DOHH2 (cell line): ENCODE data around the gene CABYR.
A peak's percentile ranks its signal among the peaks of the same experiment; 100 is the strongest.

Experiments used
- H3F3A ChIP-seq: fragments of 200-600 bp; sonication (generic), shearing (Covaris generic); 2 replicates; pipeline ENCODE4 v1.6.0; 2016; ENCODE audit warnings: antibody characterized with exemption, mild to moderate bottlenecking; ENCODE audit not compliant: control insufficient read depth, insufficient read depth
- H3K27ac ChIP-seq: fragments of 200-600 bp; sonication (generic); 2 replicates; pipeline ENCODE4 v1.5.1; 2014; ENCODE audit warnings: low read depth, mild to moderate bottlenecking, low read length, moderate library complexity
- H3K27me3 ChIP-seq: fragments of 200-600 bp; sonication (generic); 2 replicates; pipeline ENCODE4 v1.6.1; 2014; ENCODE audit warnings: mild to moderate bottlenecking, low read length, mixed read lengths; ENCODE audit not compliant: control insufficient read depth
- H3K36me3 ChIP-seq: fragments of 200-600 bp; sonication (generic); 2 replicates; pipeline ENCODE4 v1.6.1; 2014; ENCODE audit warnings: mild to moderate bottlenecking, low read length, moderate library complexity, mixed read lengths; ENCODE audit not compliant: control insufficient read depth
- H3K4me1 ChIP-seq: fragments of 200-600 bp; sonication (generic); 2 replicates; pipeline ENCODE4 v1.6.1; 2014; ENCODE audit warnings: mild to moderate bottlenecking, low read length, mixed read lengths; ENCODE audit not compliant: control insufficient read depth
- H3K4me2 ChIP-seq: fragments of 200-600 bp; sonication (generic); 2 replicates; pipeline ENCODE4 v1.6.0; 2014; ENCODE audit warnings: mild to moderate bottlenecking, low read length, moderate library complexity
- H3K4me3 ChIP-seq: fragments of 200-600 bp; sonication (generic); 2 replicates; pipeline ENCODE4 v1.5.1; 2014; ENCODE audit warnings: mild to moderate bottlenecking, low read length, mixed read lengths
- H3K79me2 ChIP-seq: fragments of 200-600 bp; sonication (generic); 2 replicates; pipeline ENCODE4 v1.6.1; 2014; ENCODE audit warnings: mild to moderate bottlenecking, low read length, mixed read lengths; ENCODE audit not compliant: control insufficient read depth
- H3K9me2 ChIP-seq: fragments of 200-600 bp; sonication (generic); replicated peaks from 2 replicates; pipeline ENCODE4 v1.6.1; 2014; ENCODE audit warnings: mild to moderate bottlenecking, low read length, mixed read lengths; ENCODE audit not compliant: control insufficient read depth
- H3K9me3 ChIP-seq: fragments of 200-600 bp; sonication (generic); 2 replicates; pipeline ENCODE4 v1.6.1; 2014; ENCODE audit warnings: antibody characterized with exemption, low read length, mixed read lengths; ENCODE audit not compliant: control insufficient read depth, insufficient read depth
- H4K20me1 ChIP-seq: fragments of 200-600 bp; sonication (generic); 2 replicates; pipeline ENCODE4 v1.6.0; 2014; ENCODE audit warnings: low read depth, mild to moderate bottlenecking, antibody characterized with exemption, low read length, moderate library complexity; ENCODE audit not compliant: control insufficient read depth, insufficient read depth
- CTCF ChIP-seq: fragments of 200-600 bp; sonication (generic); IDR thresholded peaks from one replicate; pipeline ENCODE4 v1.5.1; 2014; ENCODE audit warnings: antibody characterized with exemption, mild to moderate bottlenecking, low read depth, low read length; ENCODE audit not compliant: poor library complexity, severe bottlenecking
- EZH2phosphoT487 ChIP-seq: fragments of 200-600 bp; sonication (generic); IDR thresholded peaks from 2 replicates; pipeline ENCODE4 v1.6.1; 2017; ENCODE audit warnings: borderline replicate concordance, mild to moderate bottlenecking, antibody characterized with exemption, low read length, moderate library complexity, mixed read lengths

CABYR gene

GRCh38 chr18:24176727-24177416 lies 38.0 kb downstream of the CABYR start:
- Histone ChIP-seq H3F3A (no peaks in the 10 kb centered on the region), H3K4me2 (peak overlapping the region; percentile 94), H3K79me2 (no peaks in the 10 kb centered on the region), H3K4me1 (peaks cover 15% of the 10 kb centered on the region), H3K36me3 (no peaks in the 10 kb centered on the region), H3K4me3 (peak overlapping the region; percentile 72), H3K27ac (no peak overlapping the region), H4K20me1 (no peaks in the 10 kb centered on the region), H3K9me2 (no peaks in the 10 kb centered on the region), H3K9me3 (no peaks in the 10 kb centered on the region), H3K27me3 (peaks cover 5% of the 10 kb centered on the region)
- TF ChIP-seq EZH2phosphoT487 (no peak), CTCF (peak; percentile 88)

GRCh38 chr18:24177499-24178133 lies 38.8 kb downstream of the CABYR start:
- H3K4me3 ChIP-seq = peak overlapping the region; percentile 72
- peaks cover 15% of the 10 kb centered on the region for H3K4me1 ChIP-seq
- H3K79me2 ChIP-seq = no peaks in the 10 kb centered on the region
- H3K27ac ChIP-seq = no peak overlapping the region
- peak overlapping the region; percentile 94 for H3K4me2 ChIP-seq
- H3K9me3 ChIP-seq = no peaks in the 10 kb centered on the region
- no peaks in the 10 kb centered on the region for H3K9me2 ChIP-seq
- H3K36me3 ChIP-seq = no peaks in the 10 kb centered on the region
- H4K20me1 ChIP-seq = no peaks in the 10 kb centered on the region
- TF ChIP-seq EZH2phosphoT487 = no peak
- H3K27me3 ChIP-seq = peaks cover 5% of the 10 kb centered on the region
- H3F3A ChIP-seq = no peaks in the 10 kb centered on the region

DNA sequence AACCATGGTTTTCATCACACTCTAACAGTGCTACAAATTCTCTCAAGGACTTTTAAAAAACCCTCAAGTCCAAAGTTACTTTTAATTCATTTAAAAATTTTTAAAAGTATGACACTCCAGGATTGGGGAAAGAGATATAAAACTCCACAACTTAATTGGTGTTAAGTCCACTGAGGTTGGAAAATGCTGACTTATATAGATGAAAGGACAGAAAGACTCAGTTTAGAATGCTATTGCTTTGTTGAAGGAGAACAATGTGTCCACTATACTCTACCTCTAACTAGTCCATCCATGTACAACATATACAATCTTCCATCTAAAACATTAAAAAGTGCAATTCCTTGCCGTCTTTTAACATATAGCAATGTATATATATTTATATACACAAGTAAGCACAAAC lies 41.2 kb downstream of the CABYR start:
- H3K36me3 ChIP-seq = no peaks in the 10 kb centered on the region
- no peaks in the 10 kb centered on the region for H4K20me1 ChIP-seq
- H3K27me3 ChIP-seq = peaks cover 5% of the 10 kb centered on the region
- no peak for TF ChIP-seq EZH2phosphoT487
- no peak for TF ChIP-seq CTCF
- H3K79me2 ChIP-seq = no peaks in the 10 kb centered on the region
- H3K4me2 ChIP-seq = no peak overlapping the region
- H3K27ac ChIP-seq = no peak overlapping the region
- no peaks in the 10 kb centered on the region for H3K9me2 ChIP-seq
- peaks cover 15% of the 10 kb centered on the region for H3K4me1 ChIP-seq
- no peak overlapping the region for H3K4me3 ChIP-seq
- no peaks in the 10 kb centered on the region for H3K9me3 ChIP-seq
- no peaks in the 10 kb centered on the region for H3F3A ChIP-seq

DNA sequence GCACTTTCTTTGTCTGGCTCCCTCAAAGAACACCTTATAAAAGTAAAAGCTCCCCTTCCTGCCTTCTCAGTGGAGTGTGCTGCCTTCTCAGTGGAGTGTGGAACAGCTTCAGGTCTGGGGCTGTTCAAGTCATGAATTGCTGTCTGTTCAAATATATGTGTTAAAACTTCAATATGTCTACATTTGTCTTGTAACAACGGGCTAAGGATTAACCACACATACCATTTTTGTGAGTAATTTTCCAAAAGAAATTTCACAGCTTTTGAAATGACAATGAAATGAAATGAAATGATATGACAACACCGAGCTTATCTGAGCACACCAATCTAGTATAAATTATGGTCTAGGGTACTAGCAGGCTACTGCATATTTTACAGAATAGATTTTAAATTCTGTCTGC lies 42.9 kb downstream of the CABYR start:
- H3K27ac ChIP-seq = no peak overlapping the region
- H3K9me3 ChIP-seq = no peaks in the 10 kb centered on the region
- no peak for TF ChIP-seq CTCF
- no peak for TF ChIP-seq EZH2phosphoT487
- peaks cover 10% of the 10 kb centered on the region for H3K4me1 ChIP-seq
- no peak overlapping the region for H3K4me2 ChIP-seq
- no peaks in the 10 kb centered on the region for H4K20me1 ChIP-seq
- H3F3A ChIP-seq = no peaks in the 10 kb centered on the region
- no peak overlapping the region for H3K4me3 ChIP-seq
- H3K27me3 ChIP-seq = peaks cover 5% of the 10 kb centered on the region
- no peaks in the 10 kb centered on the region for H3K9me2 ChIP-seq
- no peaks in the 10 kb centered on the region for H3K36me3 ChIP-seq
- H3K79me2 ChIP-seq = no peaks in the 10 kb centered on the region
